CD8-positive, alpha-beta memory T cell (primary cell): Measurements from ENCODE around the gene TCEAL7. TPM values are rescaled to one million over a fixed set of nuclear protein-coding genes. Genes with fewer than 3 reads are reported as not detected.

ENCODE experiments used
- CTCF ChIA-PET: fragments of 350-600 bp; sonication (Branson Sonifier 250); formaldehyde crosslinking; loops from one replicate; lab custom pipeline; 2021; ENCODE audit warnings: antibody characterized with exemption; lab: Charles Lee
- POLR2A ChIA-PET: fragments of 350-600 bp; sonication (Branson Sonifier 250); formaldehyde crosslinking; loops from one replicate; lab custom pipeline; 2021; ENCODE audit warnings: antibody characterized with exemption; lab: Charles Lee
- DNase-seq, 5 donors: peaks; one replicate each; pipeline versions ENCODE4 v3.0.0 to v3.0.0-alpha.2; 2020 to 2022; ENCODE audit warnings: mixed read lengths in 1 of 5
- H3K27ac ChIP-seq: one replicate; pipeline ENCODE4 v1.7.0; 2013; ENCODE audit warnings: low read depth, mild to moderate bottlenecking, low read length, moderate library complexity
- H3K27me3 ChIP-seq: 2 replicates; pipeline ENCODE4 v1.7.0; 2013; ENCODE audit warnings: low read length, mild to moderate bottlenecking; ENCODE audit not compliant: insufficient read depth, poor library complexity, severe bottlenecking
- H3K36me3 ChIP-seq: 2 replicates; pipeline ENCODE4 v1.7.0; 2013; ENCODE audit warnings: mild to moderate bottlenecking, low read length, moderate library complexity; ENCODE audit not compliant: insufficient read depth
- H3K4me1 ChIP-seq: 2 replicates; pipeline ENCODE4 v1.7.0; 2013; ENCODE audit warnings: mild to moderate bottlenecking, low read length, moderate library complexity; ENCODE audit not compliant: insufficient read depth
- H3K4me3 ChIP-seq: 2 replicates; pipeline ENCODE4 v1.7.0; 2013; ENCODE audit warnings: mild to moderate bottlenecking, low read length
- H3K9me3 ChIP-seq: 2 replicates; pipeline ENCODE4 v1.7.0; 2013; ENCODE audit warnings: mild to moderate bottlenecking, low read length
- H3K27ac Mint-ChIP-seq, 8 donors: one replicate each; pipeline ENCODE4 v1.8.0; 2020 to 2021; ENCODE audit warnings: mixed read lengths in 8 of 8, mild to moderate bottlenecking in 6 of 8, inconsistent platforms in 3 of 8, moderate library complexity in 3 of 8
- H3K27me3 Mint-ChIP-seq, 2 donors: one replicate each; pipeline ENCODE4 v1.8.0; 2020 to 2021; ENCODE audit warnings: mixed read lengths in 2 of 2, mild to moderate bottlenecking in 1 of 2, moderate library complexity in 1 of 2
- H3K36me3 Mint-ChIP-seq, 3 donors: one replicate each; pipeline ENCODE4 v1.8.0; 2020 to 2021; ENCODE audit warnings: mixed read lengths in 3 of 3, inconsistent platforms in 1 of 3, mild to moderate bottlenecking in 1 of 3
- H3K4me1 Mint-ChIP-seq, 3 donors: one replicate each; pipeline ENCODE4 v1.8.0; 2020 to 2021; ENCODE audit warnings: mixed read lengths in 3 of 3, inconsistent platforms in 1 of 3, mild to moderate bottlenecking in 1 of 3
- H3K4me3 Mint-ChIP-seq, 7 donors: one replicate each; pipeline ENCODE4 v1.8.0; 2020 to 2021; ENCODE audit warnings: mixed read lengths in 7 of 7, mild to moderate bottlenecking in 6 of 7, moderate library complexity in 4 of 7, inconsistent platforms in 2 of 7
- H3K9me3 Mint-ChIP-seq, 5 donors: one replicate each; pipeline ENCODE4 v1.8.0; 2020 to 2022; ENCODE audit warnings: mixed read lengths in 5 of 5, mild to moderate bottlenecking in 3 of 5, moderate library complexity in 2 of 5, inconsistent platforms in 1 of 5
- polyA plus RNA-seq: library from polyadenylated mRNA; unstranded; fragments of 300-500 nt; fragmentation: Illumina TruSeq; gene quantifications from one replicate; pipeline ENCODE4 v1.2.3, GENCODE V29; 2021
- total RNA-seq, 2 experiments: library from RNA; stranded (reverse); gene quantifications; one replicate each; pipeline ENCODE4 v1.2.3, GENCODE V29; 2021

The TCEAL7 gene
- total and polyA plus RNA-seq, 3 experiments from 2014 or later, result not detected

DNA sequence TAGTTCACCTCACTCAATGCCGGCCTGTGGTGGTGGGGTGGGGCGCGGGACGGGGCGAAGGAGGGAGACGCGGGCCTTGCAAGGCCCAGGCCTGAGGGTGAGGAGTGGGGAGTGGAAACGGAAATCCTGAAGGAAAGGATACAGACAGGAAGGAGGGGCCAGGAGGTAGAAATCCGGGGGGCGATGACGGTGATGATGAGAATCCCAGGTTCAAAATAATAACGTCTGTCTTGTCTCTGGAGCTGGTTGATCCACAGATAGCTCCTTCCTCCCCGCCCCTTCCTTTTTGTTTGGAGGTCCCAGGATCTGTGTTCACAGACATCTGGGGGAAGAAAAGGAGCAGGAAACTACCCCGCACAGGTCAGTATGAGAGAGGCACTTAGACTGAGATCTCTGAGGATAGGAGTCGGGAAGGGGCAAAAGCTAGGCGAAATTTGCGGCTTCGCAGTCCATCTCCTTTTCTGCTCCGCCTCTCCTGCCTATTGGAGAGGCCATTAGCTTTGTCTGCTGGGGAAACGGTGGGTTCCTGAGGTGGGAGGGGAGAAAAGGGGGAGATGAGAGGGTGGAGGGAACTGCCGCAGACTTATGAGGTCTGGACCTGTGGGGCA, 746 bp downstream of the TCEAL7 start:
- Mint-ChIP-seq H3K4me3 (peak overlapping the region in 1 of 7 donors; percentile 29), H3K4me1 (peaks cover 0 to 4% (median 0%) of the 10 kb centered on the region in 3 donors), H3K27me3 (peaks cover 12 to 25% of the 10 kb centered on the region in 2 donors), H3K27ac (peak overlapping the region in 1 of 8 donors; percentile 80), H3K36me3 (no peaks in the 10 kb centered on the region), H3K9me3 (no peaks in the 10 kb centered on the region)
- no peaks in the 10 kb centered on the region for H3K9me3 ChIP-seq
- H3K36me3 ChIP-seq, result no peaks in the 10 kb centered on the region
- no peak overlapping the region for H3K27ac ChIP-seq
- no peak for DNase-seq
- H3K27me3 ChIP-seq, result peaks cover 4% of the 10 kb centered on the region
- H3K4me1 ChIP-seq, result no peaks in the 10 kb centered on the region
- CTCF ChIA-PET, result no interaction called here
- no peak overlapping the region for H3K4me3 ChIP-seq
- POLR2A ChIA-PET, result no interaction called here

DNA sequence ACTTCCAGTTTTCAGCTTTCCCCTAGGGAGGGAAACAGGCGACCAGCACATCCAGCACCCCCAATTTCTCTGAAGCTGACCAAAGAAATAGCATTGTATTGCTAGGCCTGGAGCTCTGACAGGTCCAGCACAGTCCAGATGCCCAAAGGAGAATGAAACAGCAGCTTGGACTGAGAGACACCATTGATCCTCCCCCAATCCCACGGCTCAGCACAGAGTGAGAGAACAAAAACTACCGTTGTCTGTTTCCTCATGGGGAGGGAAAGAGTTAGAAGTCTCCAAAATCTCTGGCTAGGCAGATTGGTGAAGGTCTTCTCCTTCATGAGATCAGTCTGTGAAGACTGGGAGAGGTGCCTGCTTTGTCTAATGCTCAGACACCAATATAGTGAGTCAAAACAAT, 8.6 kb downstream of the TCEAL7 start:
- DNase-seq, result no peak
- peaks cover 5 to 11% of the 10 kb centered on the region in 2 donors for H3K27me3 Mint-ChIP-seq
- ChIA-PET POLR2A (no interaction called here), CTCF (interaction anchor here (1.1 kb wide), 1 partner anchor 128 kb away, joined by 4 read pairs; no protein-coding TSS in a partner anchor)
- H3K4me3 Mint-ChIP-seq, result no peak overlapping the region
- Histone ChIP-seq H3K4me1 (no peaks in the 10 kb centered on the region), H3K4me3 (no peak overlapping the region), H3K9me3 (no peaks in the 10 kb centered on the region), H3K27me3 (no peaks in the 10 kb centered on the region), H3K27ac (no peak overlapping the region), H3K36me3 (no peaks in the 10 kb centered on the region)
- no peaks in the 10 kb centered on the region for H3K36me3 Mint-ChIP-seq
- H3K4me1 Mint-ChIP-seq, result peaks cover 0 to 7% (median 2%) of the 10 kb centered on the region in 3 donors
- no peaks in the 10 kb centered on the region for H3K9me3 Mint-ChIP-seq
- H3K27ac Mint-ChIP-seq, result no peak overlapping the region

DNA sequence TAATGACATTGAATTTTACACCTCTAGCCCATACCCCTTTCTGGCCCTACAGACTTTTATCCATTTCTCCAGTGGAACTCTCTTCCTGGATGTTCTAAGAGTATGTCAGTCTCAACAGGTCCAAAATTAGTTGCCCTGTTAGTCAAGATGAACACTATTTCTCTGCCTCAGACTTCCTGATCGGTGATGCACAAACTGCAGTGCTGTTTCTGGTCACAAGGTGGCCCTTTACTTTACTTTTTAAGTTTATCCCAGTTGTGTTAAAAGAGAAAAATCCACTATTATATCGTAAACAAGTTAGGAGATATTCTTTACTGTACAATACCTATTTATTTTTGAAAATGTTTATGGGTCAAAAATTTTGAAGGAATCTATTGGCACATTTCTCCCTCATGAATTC, 13.1 kb downstream of the TCEAL7 start:
- Histone ChIP-seq H3K4me1 (no peaks in the 10 kb centered on the region), H3K4me3 (no peak overlapping the region), H3K27ac (no peak overlapping the region), H3K9me3 (no peaks in the 10 kb centered on the region), H3K27me3 (no peaks in the 10 kb centered on the region), H3K36me3 (no peaks in the 10 kb centered on the region)
- CTCF ChIA-PET, result interaction anchor here (1.4 kb wide), 1 partner anchor 121 kb away, joined by 8 read pairs; no protein-coding TSS in a partner anchor
- POLR2A ChIA-PET, result no interaction called here
- peak in 3 of 5 donors; percentile 1 to 48 (median 18) for DNase-seq
- no peaks in the 10 kb centered on the region for H3K9me3 Mint-ChIP-seq
- H3K4me3 Mint-ChIP-seq, result no peak overlapping the region
- peaks cover 2 to 24% of the 10 kb centered on the region in 2 donors for H3K27me3 Mint-ChIP-seq
- H3K36me3 Mint-ChIP-seq, result no peaks in the 10 kb centered on the region
- H3K27ac Mint-ChIP-seq, result no peak overlapping the region
- peaks cover 0 to 7% (median 2%) of the 10 kb centered on the region in 3 donors for H3K4me1 Mint-ChIP-seq

DNA sequence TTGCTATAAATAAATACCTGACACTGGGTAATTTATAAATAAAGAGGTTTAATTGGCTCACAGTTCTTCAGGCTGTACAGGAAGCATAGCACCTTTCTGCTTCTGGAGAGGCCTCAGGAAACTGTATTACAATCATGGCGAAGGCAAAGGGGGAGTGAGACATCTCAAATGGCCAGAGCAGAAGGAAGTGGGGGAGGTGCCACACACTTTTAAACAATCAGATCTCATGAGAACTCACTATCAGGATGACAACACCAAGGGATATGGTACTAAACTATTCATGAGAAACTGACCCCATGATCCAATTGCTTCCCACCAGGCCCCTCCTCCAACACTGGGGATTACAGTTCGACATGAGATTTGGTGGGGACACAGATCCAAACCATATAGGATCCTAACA, 14.6 kb downstream of the TCEAL7 start:
- no peaks in the 10 kb centered on the region for H3K36me3 Mint-ChIP-seq
- Histone ChIP-seq H3K9me3 (no peaks in the 10 kb centered on the region), H3K4me3 (no peak overlapping the region), H3K27me3 (no peaks in the 10 kb centered on the region), H3K27ac (no peak overlapping the region), H3K36me3 (no peaks in the 10 kb centered on the region), H3K4me1 (no peaks in the 10 kb centered on the region)
- no peak overlapping the region for H3K27ac Mint-ChIP-seq
- H3K27me3 Mint-ChIP-seq, result peaks cover 12 to 29% of the 10 kb centered on the region in 2 donors
- peaks cover 0 to 7% (median 2%) of the 10 kb centered on the region in 3 donors for H3K4me1 Mint-ChIP-seq
- H3K9me3 Mint-ChIP-seq, result no peaks in the 10 kb centered on the region
- no peak overlapping the region for H3K4me3 Mint-ChIP-seq
- CTCF ChIA-PET, result no interaction called here
- DNase-seq, result no peak
- POLR2A ChIA-PET, result no interaction called here

DNA sequence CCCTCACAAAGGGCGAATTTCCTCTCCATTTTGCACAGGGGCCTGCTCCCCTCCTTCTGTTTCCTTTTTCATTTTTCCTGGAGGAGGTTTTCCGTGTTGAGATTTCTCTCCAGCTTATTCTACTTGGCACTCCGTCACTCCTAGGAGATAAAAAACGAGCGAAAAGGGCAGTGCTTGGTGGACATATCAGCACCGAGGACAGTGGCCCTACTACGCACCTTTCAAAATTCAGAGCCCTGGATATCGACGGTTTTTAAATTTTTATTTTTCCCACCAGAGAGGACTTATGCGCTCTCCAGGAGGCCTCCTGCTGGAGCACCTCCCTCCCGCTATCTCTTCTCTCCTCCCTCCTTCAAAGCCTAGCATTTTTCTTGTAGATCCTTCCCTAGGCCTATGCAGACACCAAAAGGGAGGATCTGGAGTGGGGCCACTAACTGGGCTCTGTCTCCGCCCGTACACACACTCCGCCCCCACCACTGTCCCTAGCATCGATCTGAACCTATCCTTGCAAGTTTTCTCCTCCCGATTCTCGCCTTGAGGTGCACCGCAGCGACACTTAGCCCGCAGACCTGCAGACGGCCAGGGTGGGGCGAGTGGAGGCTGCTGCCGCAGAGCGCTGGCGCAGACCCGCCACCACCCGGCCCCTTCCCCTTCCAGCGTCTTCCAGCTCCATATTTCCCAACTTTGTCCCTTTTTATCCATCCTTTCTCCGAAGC, 17.8 kb downstream of the TCEAL7 start:
- H3K27ac ChIP-seq, result no peak overlapping the region
- no peaks in the 10 kb centered on the region for H3K4me1 ChIP-seq
- H3K27ac Mint-ChIP-seq, result no peak overlapping the region
- no peak for DNase-seq
- H3K27me3 Mint-ChIP-seq, result peaks cover 16 to 20% of the 10 kb centered on the region in 2 donors
- H3K9me3 ChIP-seq, result no peaks in the 10 kb centered on the region
- H3K27me3 ChIP-seq, result no peaks in the 10 kb centered on the region
- H3K4me3 Mint-ChIP-seq, result no peak overlapping the region
- no peaks in the 10 kb centered on the region for H3K36me3 Mint-ChIP-seq
- H3K9me3 Mint-ChIP-seq, result no peaks in the 10 kb centered on the region
- H3K4me3 ChIP-seq, result no peak overlapping the region
- CTCF ChIA-PET, result no interaction called here
- H3K36me3 ChIP-seq, result no peaks in the 10 kb centered on the region
- POLR2A ChIA-PET, result no interaction called here
- peaks cover 0 to 7% (median 2%) of the 10 kb centered on the region in 3 donors for H3K4me1 Mint-ChIP-seq

DNA sequence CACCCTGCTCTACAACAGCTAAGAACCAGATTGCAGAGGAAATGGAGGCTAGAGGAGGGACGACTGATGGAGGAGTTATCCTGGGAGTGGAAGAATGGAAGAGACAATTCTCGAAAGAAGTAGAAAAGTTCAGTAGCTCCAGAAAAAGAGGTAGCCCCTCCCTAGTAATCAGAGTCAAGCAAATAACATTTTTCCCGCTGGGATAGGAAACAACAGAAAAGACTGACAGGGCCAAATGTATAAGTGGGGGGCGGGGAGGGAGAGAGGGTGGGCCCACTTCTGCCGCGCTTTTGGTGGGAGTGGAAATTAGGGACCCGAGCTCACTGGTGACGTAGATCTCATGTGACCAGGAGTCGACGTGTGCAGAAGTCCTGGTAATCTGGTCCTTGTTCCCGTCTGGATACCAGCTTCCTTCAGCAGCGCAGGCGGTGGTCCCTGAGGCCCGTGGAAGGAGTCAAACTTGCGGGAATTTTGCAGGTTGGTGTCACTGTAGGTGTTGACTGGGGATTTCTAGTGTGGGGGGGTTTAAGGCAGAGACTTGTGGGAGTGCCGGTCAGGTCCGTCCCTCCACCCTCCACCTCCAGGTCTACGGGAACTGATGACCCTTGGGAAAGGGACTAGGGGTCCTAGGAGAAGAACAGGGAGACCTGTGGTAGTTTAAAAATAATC, 26.2 kb downstream of the TCEAL7 start, which contains the start of gene TCEAL9:
Gene TCEAL9 (plus strand): TSS at position 377 of the 669 bp plus-strand sequence. CDS start 1,179 bp downstream, outside the sequence.
- peak in 1 of 5 donors; percentile 4 for DNase-seq
- Mint-ChIP-seq H3K27ac (peak within 1 kb of the TSS in 5 of 8 donors; percentile 14 to 57 (median 30)), H3K9me3 (no peaks in the 10 kb centered on the region), H3K36me3 (no peaks in the 10 kb centered on the region), H3K27me3 (peaks cover 3 to 14% of the 10 kb centered on the region in 2 donors), H3K4me3 (peak within 1 kb of the TSS; percentile 78 to 84 (median 80)), H3K4me1 (peaks cover 6 to 10% (median 9%) of the 10 kb centered on the region in 3 donors)
- no peaks in the 10 kb centered on the region for H3K4me1 ChIP-seq
- POLR2A ChIA-PET, result no interaction called here
- no peaks in the 10 kb centered on the region for H3K27me3 ChIP-seq
- peak within 1 kb of the TSS; percentile 9 for H3K27ac ChIP-seq
- no peaks in the 10 kb centered on the region for H3K36me3 ChIP-seq
- CTCF ChIA-PET, result no interaction called here
- no peaks in the 10 kb centered on the region for H3K9me3 ChIP-seq
- peak within 1 kb of the TSS; percentile 45 for H3K4me3 ChIP-seq

DNA sequence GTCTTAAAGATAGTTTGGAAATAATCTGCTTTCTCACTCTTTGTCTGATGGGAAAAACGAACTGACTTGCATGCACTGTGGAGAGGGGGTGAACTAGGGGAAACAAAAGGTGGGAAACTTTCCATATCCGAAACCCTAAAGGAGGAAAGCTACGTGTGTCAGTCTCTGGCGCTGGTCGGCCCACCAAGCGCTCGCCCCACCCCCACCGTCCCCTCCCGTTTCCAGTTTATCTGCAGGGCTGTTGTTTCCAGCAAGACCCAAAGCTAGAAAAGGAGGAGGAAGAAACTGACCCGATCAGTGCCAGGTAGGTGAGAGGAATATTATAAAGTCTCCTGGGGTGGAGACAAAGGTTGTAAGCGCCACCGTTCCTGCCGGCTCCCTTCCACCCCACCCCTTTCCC, 26.8 kb downstream of the TCEAL7 start:
- H3K27me3 ChIP-seq, result no peaks in the 10 kb centered on the region
- H3K4me3 ChIP-seq, result no peak overlapping the region
- Mint-ChIP-seq H3K27ac (peak overlapping the region in 1 of 8 donors; percentile 26), H3K9me3 (no peaks in the 10 kb centered on the region), H3K4me1 (peaks cover 6 to 10% (median 9%) of the 10 kb centered on the region in 3 donors), H3K27me3 (peaks cover 3 to 14% of the 10 kb centered on the region in 2 donors), H3K4me3 (peak overlapping the region; percentile 78 to 84 (median 80)), H3K36me3 (no peaks in the 10 kb centered on the region)
- H3K36me3 ChIP-seq, result no peaks in the 10 kb centered on the region
- no peaks in the 10 kb centered on the region for H3K4me1 ChIP-seq
- H3K9me3 ChIP-seq, result no peaks in the 10 kb centered on the region
- ChIA-PET CTCF (no interaction called here), POLR2A (no interaction called here)
- no peak for DNase-seq
- peak overlapping the region; percentile 9 for H3K27ac ChIP-seq

DNA sequence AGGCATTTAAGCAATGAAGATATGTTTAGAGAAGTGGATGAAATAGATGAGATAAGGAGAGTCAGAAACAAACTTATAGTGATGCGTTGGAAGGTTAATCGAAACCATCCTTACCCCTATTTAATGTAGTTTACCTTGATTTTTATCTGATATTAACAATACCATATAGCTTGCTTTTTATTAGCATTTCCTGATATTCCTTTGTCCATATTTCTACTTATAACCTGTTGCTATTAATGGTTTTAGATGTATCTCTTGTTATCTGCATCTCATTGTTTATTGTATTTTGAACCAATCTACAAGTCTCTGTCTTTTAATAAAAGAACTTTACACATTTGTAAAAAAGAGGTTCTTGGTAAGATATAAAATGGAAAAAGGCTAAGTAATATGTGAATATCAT, 27.8 kb downstream of the TCEAL7 start:
- Mint-ChIP-seq H3K36me3 (no peaks in the 10 kb centered on the region), H3K27me3 (peaks cover 3 to 14% of the 10 kb centered on the region in 2 donors), H3K9me3 (no peaks in the 10 kb centered on the region), H3K4me1 (peaks cover 6 to 10% (median 9%) of the 10 kb centered on the region in 3 donors), H3K4me3 (no peak overlapping the region), H3K27ac (no peak overlapping the region)
- Histone ChIP-seq H3K4me3 (no peak overlapping the region), H3K27ac (no peak overlapping the region), H3K4me1 (no peaks in the 10 kb centered on the region), H3K36me3 (no peaks in the 10 kb centered on the region), H3K27me3 (no peaks in the 10 kb centered on the region), H3K9me3 (no peaks in the 10 kb centered on the region)
- POLR2A ChIA-PET, result no interaction called here
- CTCF ChIA-PET, result no interaction called here
- DNase-seq, result no peak
